Brain microvascular endothelial cell (primary cell): ENCODE results near the gene RUSC2.

Experiments used
- DNase-seq: peaks from one replicate; pipeline ENCODE4 v3.0.0-alpha.2; 2020
- H3K27ac ChIP-seq: fragments of 250-450 bp; sonication (Bioruptor Pico); 2 replicates; pipeline ENCODE4 v1.5.1; 2020; ENCODE audit warnings: mild to moderate bottlenecking, moderate library complexity
- H3K27me3 ChIP-seq: fragments of 250-450 bp; sonication (Bioruptor Pico); replicated peaks from 2 replicates; pipeline ENCODE4 v1.5.1; 2020; ENCODE audit warnings: mild to moderate bottlenecking
- H3K36me3 ChIP-seq: fragments of 250-450 bp; sonication (Bioruptor Pico); replicated peaks from 2 replicates; pipeline ENCODE4 v1.5.1; 2020; ENCODE audit warnings: mild to moderate bottlenecking
- H3K4me3 ChIP-seq: 2 replicates; pipeline ENCODE4 v1.5.1; 2011; ENCODE audit warnings: low read depth, mild to moderate bottlenecking, control low read depth, low read length, moderate library complexity
- CTCF ChIP-seq: IDR thresholded peaks from 2 replicates; pipeline ENCODE4 v1.5.1; 2011; ENCODE audit warnings: low read depth, mild to moderate bottlenecking, moderate library complexity, low read length, control low read depth, inconsistent platforms; ENCODE audit errors: missing control alignments
- in situ Hi-C: cut with HindIII; loops from 2 replicates; pipeline ENCODE4 v1.10.0; 2017; ENCODE audit warnings: low sequenced_read_pairs, low pct_ligation_motif_present

RUSC2 gene

GRCh38 chr9:35478871-35479270 lies 11.0 kb upstream of the RUSC2 start:
- H3K4me3 ChIP-seq = no peak overlapping the region
- no peak overlapping the region for H3K27ac ChIP-seq
- TF ChIP-seq CTCF = no peak
- no peak for DNase-seq
- H3K27me3 ChIP-seq = no peaks in the 10 kb centered on the region
- in situ Hi-C loops = loop anchor here (5.0 kb wide), 1 partner anchor 73 kb away; no protein-coding TSS in a partner anchor
- no peaks in the 10 kb centered on the region for H3K36me3 ChIP-seq

GRCh38 chr9:35481347-35481975 lies 8.4 kb upstream of the RUSC2 start:
- in situ Hi-C loops = no loop called here
- DNase-seq = peak; percentile 71
- no peaks in the 10 kb centered on the region for H3K27me3 ChIP-seq
- no peaks in the 10 kb centered on the region for H3K36me3 ChIP-seq
- no peak overlapping the region for H3K27ac ChIP-seq
- H3K4me3 ChIP-seq = no peak overlapping the region
- TF ChIP-seq CTCF = peak; percentile 87

GRCh38 chr9:35482071-35482470 lies 7.8 kb upstream of the RUSC2 start:
- DNase-seq = no peak
- no peak overlapping the region for H3K27ac ChIP-seq
- no peaks in the 10 kb centered on the region for H3K36me3 ChIP-seq
- no peaks in the 10 kb centered on the region for H3K27me3 ChIP-seq
- no peak overlapping the region for H3K4me3 ChIP-seq
- in situ Hi-C loops = no loop called here
- TF ChIP-seq CTCF = no peak

GRCh38 chr9:35484406-35484805 lies 5.5 kb upstream of the RUSC2 start:
- no peak for DNase-seq
- in situ Hi-C loops = no loop called here

GRCh38 chr9:35487081-35487480 lies 2.8 kb upstream of the RUSC2 start:
- no peak for DNase-seq
- Histone ChIP-seq H3K36me3 (no peaks in the 10 kb centered on the region), H3K27me3 (no peaks in the 10 kb centered on the region), H3K27ac (no peak overlapping the region), H3K4me3 (no peak overlapping the region)
- in situ Hi-C loops = no loop called here
- no peak for TF ChIP-seq CTCF

More at GRCh38 chr9:35484406-35484805, 5.5 kb upstream of the RUSC2 start:
- Histone ChIP-seq H3K27me3 (no peaks in the 10 kb centered on the region), H3K4me3 (no peak overlapping the region), H3K36me3 (no peaks in the 10 kb centered on the region), H3K27ac (no peak overlapping the region)
- TF ChIP-seq CTCF = no peak

- no peaks in the 10 kb centered on the region for H3K36me3 ChIP-seq
- no peak overlapping the region for H3K27ac ChIP-seq
- in situ Hi-C loops = no loop called here
- H3K4me3 ChIP-seq = no peak overlapping the region
- DNase-seq = no peak
- H3K27me3 ChIP-seq = no peaks in the 10 kb centered on the region
- TF ChIP-seq CTCF = no peak
These were observed 1.9 kb upstream of the RUSC2 start for GRCh38 chr9:35488021-35488420.
